ENCODE measurements around the gene GDPD4.

The GDPD4 gene

DNA sequence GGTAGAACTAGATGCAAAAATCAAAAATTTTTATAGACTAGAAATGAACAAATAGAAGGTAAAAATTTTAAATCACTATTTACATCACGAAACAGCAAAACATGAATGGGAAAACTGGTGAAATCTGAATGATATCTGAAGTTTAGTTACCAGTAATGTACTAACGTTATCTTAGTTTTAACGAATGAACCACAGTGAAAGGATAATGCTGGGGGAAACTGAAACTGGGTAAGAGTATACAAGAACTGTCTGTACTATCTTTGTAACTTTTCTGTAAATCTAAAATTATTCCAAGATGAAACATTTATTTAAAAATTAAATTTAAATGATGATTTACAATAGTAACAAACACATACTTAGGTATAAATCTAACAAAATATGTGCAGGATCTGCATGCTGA is 7.4 kb downstream of the GDPD4 start:
- no peak for DNase-seq (ENCODE audit: low read depth)

DNA sequence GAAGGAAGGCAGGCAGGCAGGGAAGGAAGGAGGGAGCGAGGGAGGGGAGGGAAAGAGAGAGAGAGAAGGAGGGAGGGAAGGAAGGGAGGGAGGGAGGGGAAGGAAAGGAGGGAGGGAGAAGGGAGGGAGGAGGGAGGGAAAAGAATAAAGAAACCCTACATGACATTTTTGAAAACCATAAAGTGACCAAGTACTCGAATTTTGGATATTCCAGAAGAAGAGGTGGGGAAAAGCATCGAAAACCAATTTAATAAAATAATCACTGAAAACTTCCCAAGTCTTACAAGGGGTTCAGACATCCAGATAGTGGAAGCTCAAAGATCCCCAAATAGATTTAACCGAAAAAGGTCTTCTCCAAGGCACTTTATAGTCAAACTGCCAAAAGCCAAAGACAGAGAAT is 11.7 kb downstream of the GDPD4 start:
- no peak for DNase-seq (ENCODE audit: low read depth)

DNA sequence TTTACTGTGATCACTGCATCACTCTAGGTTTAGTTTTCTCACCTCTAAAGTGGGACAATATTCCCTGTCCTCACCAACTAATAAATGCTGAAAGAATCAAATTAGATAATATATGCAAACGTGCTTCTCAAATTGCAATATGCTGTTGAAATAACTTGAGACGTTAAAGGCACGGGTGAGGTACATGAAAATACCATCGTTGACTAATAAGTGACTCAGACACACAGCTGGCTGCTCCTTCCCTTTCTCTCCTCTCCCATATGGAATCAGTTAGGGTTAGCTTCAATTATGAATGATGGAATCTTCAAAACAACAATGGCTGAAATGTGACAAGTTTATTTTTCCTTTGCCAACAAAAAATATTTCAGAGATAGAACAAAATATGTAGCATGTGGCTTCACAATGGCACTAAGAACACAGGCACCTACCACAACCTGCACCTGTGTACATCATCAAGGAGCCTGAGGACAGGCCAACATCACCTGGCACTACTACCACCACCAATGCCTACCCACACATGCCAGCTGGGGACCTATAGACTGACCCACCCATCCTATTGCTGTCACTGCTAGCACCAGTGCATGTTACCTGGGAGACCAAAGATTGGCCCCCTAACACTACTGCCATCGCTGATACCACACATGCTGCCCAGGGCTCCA is 13.7 kb downstream of the GDPD4 start:
- no peak for DNase-seq (ENCODE audit: low read depth)

DNA sequence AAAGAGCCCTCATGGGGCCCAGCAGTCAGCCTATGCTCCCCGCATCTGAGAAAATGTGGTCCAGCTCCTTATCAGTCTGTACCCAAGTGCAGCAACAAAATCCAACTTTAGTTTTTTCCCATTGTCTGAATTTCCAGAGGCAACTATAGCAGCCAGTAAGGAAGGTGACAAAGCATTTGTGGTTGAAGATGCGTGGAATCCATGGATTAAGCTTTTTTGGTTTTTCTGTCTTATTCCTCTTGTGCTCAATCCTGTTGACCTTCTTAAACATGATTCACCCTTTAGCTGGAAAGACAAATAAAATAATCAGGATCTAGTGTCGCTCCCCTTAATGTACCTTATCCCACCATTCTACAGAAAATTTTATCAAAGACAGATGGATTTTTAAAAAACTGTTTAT is 14.3 kb downstream of the GDPD4 start:
- DNase-seq (ENCODE audit: low read depth): no peak

DNA sequence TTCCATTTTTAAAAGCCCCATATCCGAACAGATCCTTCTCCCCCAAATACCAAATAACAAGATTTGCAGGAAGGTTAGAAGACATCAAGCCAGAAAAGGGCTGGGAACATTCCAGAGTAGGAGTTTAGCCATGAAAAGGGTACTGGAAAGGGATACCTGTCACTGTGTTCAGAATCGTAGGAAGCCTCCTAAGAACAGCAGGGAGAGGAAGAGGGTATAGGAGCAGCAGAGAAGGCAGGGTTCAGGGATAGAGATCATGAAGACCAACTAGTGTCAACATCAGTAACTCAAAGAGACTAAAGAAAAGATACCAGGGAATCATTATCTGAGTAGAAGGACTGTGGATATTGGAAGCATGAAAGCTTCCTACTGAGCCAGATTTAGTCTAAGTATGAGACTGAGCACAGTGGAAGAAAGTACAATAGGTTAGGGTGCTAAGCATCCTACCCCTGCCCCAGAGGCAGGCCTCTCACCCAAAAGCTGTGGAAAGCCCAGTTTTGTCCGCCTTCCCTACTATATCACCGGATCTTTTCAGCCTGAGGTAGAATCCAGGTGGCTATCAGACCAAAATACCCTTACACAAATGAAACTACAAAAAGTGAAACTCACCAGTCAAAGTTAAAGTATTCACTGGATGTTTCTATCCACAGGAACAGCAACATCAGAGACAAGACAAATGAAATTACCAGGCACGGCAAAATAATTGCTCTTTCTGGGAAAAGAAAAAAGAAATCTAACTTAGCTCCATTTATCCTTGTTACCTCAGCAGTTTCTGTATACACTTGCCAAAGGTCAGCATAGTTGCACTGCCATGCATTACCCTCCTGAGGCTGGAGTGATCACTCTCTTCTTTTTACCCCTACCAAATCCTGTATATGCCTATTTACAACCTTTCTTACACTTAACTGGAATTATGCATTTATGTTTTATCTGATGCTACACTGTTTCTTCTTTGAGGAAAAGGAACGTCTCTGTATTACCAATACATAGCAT is 16.7 kb downstream of the GDPD4 start:
- no peak for DNase-seq (ENCODE audit: low read depth)

DNA sequence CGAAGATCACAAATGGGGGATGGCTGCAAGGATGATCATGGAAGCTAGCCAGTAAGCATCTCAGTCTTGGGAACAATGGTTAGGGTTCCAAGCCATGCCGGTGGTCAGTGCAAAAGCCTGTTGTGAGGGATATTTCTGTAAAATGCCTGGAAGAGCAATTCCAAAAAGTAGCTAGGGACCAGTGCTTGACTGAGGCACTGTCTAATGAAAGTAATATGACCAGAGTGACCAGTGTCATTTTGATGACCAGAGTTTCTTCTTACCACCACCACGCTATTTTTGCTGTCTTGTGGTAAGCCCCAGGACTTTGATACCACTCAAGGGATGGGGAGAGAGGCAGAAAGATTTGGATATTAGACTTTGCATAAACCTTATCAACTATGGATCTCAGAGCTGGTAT is 18.4 kb downstream of the GDPD4 start:
- DNase-seq (ENCODE audit: low read depth): no peak

DNA sequence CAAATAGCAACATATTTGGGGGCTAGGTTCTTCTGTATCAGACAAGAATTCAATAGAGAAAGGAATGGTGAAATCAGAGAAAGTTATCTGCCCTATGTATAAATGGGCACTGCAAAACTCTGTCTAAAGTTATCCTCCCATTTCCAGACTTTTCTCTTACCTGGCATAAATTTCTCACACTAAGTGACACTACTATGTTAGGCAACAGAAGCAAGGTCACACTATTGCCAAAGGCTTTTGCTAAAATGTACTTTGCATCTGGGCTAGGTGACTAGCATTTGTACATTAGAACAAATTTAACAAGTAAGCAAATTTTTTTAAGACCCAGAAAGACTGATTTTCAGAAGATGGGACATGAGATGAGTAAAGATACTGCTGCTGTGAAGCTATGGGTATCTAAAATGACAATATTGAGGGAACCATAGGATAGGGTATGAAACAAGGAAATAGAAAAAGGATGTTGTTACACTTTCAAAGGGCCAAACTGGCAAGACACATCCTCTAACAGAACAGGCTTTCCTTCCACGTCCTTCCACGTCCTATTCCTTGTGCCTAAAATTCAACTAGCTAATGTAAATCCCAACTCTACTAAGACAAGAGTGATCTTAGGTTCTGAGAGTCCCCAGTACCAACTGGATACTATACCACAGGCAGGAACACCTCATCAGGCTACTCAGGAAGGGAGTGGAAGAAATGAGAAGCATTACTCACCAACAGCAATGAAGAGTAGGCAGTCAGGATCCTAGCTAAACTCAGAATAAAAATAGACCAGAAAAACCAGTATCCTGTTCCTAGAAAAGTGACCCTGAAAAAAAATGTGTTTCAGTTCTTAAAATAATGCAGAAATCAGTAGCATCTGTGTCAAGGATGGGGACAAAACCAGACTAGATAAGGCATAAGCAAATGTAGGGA is 22.6 kb downstream of the GDPD4 start:
- DNase-seq (ENCODE audit: low read depth): no peak

DNA sequence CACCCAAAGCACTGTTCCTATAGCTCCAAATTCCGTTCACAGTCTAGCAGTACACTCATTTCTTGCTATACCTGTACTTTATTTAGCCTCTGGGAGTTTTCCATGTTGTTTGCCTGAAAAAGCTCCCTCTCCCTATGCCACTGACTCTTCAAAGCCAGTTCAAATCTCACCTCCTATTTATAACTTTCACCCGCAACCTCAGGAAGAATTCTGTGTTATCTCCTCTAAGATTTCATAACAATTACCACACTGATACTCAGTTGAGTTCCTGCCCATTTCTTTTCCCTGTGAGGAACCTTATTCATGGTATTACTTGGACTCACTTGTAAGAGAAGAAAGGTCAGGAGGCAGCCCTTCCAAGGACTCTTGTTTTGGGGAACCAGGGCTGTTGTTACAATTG is 25.2 kb downstream of the GDPD4 start:
- DNase-seq (ENCODE audit: low read depth): no peak

DNA sequence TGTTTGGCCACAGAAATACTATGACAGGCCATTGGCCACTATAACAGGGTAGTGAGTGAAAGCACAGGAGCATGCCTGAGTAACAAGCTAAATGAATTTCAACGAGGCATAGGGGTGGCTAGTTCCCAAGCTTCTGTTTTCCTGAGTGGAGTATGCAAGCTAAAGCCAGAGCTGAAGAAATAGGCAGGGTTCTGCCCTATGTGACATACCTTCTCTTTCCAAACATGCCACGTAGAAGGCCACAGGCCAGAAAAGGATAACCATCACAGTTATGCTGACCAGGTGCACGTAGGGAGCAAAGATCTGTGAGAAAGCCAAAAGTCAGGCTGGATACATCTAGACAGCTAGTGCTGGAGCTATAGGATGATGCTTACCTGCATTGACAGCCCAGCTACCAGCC is 30.6 kb downstream of the GDPD4 start:
- no peak for DNase-seq (ENCODE audit: low read depth)

DNA sequence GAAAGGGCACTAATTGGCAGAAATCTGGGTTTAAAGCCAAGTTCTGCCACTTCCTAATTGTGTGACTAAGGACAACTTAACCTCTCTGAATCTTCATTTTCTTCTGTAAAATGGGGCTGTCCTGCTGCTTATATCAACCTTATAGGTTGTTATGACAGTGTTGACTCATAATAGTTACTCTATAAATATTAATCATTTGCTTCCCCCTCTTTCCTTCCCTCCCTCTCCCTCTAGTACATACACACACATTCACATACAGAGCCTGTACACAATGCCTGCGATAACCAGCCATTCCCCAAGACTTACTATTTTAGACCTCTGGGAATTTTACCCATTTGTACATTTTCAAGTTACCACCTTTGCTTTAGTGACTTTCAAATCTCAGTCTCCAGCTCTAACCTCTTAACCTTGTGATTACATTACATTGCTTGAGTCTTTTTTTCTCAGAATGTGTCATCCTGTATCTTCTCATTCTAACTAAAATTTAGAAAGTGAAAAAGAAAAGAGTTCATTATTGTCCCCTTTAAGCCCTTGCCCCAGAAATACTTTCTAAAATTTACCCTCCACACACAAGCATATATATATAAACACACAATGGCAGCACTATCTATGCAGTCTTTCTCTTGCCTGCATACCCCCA is 31.9 kb downstream of the GDPD4 start:
- no peak for DNase-seq (ENCODE audit: low read depth)

DNA sequence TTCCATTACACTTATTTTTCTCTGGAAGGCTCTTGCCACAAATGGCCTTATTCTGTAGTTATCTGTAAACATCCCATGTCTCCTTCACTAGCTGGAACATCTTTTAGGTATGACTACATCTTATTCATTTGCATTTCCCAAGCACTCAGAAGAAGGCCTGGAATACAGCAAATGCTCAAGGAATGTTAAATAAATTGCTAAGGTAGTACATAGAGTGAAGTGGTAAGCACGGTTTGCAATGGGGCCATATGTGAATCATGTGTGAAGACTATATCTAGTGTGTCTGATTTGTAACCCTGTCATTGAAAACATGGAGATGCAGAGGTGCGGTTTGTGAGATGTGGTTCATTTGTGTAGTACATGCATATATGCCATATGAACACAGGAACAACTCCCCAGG is 33.5 kb downstream of the GDPD4 start:
- no peak for DNase-seq (ENCODE audit: low read depth)

DNA sequence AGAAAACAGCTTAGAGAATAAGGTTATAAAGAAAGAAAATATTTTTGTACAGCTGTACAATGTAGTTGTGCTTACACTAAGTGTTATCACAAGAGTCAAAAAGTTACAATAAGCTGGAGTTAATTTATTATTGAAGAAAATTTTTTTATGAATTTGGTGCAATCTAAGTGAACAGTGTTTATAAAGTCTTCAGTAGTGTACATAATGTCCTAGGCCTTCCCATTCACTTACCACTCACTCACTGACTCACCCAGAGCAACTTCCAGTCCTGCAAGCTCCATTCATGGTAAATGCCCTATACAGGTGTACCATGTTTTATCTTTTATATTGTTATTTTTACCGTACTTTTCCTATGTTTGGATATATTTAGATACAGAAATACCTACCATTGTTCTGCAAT is 34.7 kb downstream of the GDPD4 start:
- DNase-seq (ENCODE audit: low read depth): no peak

DNA sequence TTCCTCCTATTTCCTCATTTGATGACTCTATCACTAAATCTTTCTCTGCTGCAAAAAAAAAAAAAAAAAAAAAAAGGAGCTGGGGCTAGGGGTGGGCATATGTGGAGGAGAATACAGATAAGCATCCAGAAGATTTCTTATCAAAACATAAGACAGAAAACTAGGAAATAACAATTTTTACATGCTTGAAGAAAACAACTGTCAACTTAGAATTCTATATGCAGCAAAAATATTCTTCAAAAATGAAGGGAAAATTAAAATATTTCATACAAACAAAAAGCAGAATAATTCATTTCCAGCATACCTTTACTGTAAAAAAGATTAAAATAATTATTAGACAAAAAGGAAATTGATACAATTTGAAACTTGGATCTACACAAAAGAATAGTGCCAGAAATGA is 38.7 kb downstream of the GDPD4 start:
- no peak for DNase-seq (ENCODE audit: low read depth)

DNA sequence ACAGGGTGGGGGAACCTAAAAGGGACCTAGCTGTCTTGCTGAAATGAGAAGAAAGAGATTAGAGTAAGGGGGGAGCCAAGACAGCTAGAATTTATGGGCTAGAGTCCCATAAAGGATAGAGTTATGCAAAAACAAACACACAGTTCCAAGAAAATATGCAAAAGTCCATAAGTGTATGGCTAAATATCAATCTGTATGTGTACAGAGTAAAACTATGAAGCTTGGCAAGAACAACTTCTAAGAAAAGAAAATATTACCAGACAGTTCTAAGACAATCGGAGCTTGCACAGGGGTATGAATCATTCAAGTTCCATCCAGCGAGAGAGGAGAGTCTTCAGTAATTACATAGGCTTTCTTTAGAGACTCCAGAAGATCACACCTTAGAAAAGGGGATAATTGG is 41.8 kb downstream of the GDPD4 start:
- no peak for DNase-seq (ENCODE audit: low read depth)

DNA sequence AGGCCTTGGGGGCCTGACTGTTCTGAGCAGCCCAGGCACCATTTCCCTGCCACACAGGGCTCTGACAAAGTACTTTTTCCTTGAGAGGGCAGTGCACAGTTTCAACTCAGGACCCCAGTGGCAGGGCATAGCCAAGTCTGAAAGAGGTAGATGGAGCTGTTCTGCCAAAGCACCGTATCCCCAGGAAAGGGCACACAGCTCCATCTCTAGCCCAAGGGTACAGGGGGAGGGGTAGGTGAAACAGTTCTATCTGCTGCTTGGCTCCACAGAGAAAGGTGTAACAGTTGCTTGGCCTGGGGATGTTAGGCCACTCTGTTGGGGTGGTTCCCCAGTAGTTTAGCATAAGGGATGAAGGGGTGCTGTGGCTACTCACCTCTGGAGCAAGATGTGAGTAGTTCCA is 47.8 kb downstream of the GDPD4 start:
- DNase-seq (ENCODE audit: low read depth): no peak

DNA sequence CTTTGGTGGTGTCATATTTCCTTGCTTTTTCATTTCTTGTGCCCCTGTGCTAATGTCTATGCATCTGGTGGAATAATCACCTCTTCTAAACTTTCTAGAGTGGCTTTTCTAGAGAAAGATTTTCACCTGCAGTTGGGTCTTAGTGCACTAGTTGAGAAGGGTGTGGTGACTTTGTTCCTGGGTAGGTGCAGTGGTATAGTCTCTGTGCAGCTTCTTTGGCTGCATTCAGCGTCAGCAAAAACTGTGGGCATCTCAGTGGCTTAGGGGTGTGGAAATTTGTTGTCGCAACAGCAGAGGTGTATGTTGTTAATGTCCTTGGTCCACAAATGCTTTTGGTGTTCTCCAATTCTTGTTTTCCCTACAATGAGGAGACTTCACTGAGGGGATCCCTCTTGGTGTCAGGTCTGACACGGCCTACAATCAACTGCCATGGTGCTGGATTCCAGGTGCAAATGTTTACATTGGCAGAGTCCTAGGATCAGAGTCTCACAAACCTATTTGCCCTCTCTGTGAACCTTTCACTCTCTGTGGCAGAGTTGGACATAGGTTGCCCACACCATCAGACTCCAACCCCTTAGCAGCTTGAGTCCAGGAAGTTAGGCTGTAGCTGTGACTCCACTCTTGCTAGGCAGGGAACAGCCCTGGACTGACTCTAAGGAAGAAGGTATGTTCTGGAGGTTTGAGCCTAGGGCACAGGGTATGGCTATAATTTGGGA is 48.8 kb downstream of the GDPD4 start:
- DNase-seq (ENCODE audit: low read depth): no peak

DNA sequence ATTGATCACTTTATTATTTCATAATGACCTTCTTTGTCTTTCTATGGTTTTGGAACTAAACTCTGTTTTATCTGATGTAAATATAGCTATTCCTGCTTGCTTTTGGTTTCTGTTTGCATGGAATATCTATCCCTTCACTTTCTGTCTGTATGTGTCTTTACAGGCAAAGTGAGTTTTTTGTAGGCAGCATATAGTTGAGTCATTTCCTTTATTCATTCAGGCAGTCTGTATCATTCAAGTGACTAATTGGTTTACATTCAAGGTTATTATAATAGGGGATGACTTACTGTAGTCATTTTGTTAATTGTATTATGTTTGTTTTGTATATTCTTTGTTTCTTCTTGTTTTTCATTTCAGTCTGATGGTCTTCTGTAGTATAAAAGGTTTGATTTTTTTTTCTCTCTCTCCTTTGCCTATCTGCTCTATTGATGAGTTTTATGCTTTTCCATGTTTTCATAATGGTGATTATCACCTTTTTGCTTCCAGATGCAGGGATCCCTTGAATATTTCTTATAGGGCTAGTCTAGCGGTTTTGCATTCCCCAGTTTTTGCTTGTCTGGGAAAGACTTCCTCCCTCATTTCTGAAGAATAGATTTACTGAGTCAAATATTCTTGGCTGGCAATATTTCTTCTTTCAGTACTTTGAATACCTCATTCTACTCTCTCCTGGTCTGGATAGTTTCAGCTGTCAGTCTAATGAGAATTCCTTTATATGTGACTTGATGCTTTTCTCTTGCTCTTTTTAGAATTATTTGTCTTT is 50.4 kb downstream of the GDPD4 start:
- no peak for DNase-seq (ENCODE audit: low read depth)

DNA sequence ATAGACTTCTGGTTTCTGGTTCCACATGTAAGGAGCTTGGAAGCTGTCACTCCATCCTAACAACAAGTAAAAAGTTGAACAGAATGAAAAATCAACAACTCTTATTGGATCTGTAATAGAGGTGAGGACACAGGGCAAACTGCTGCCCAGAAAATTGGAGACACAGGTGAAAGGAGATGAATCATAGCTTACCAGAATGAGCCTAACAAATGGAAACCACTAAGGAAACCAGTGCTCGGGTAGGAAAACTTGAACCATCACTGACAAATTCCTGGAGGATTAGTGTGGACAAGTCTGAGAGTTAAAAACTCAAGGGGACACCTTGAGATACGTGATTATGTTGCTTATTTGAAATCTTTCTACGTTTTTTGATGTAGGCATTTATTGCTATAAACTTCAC is 52.1 kb downstream of the GDPD4 start:
- no peak for DNase-seq (ENCODE audit: low read depth)

DNA sequence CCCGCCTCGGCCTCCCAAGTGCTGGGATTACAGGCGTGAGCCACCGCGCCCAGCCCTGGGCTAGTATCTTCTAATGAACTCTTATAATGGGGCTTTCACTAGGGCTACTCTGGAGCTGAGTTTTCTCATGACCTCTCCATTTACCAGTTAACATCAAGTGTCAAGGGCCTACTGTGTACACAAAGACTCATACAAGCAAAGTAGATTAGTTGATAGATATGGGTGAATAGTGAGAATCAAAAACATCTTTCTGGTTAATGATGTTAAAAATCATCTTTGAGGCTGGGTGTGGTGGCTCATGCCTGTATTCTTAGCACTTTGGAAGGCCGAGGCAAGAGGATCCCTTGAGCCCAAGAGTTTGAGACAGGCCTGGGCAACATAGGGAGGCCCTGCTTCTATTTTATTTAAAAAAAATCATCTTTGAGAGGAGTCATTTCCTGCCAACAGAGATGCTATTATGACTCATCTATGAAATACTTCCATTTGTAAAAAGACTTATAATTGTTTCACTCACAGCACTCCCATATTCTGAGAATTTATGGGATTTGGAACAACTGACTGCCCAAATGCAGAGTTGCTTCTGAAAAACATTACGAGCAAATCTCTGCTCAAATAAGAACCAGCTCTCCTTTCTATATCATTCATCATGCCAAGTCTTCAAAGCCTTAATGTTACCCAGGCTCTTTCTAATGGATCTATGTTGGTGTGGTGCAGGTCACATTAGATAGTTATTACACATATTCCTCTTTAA is 57.0 kb downstream of the GDPD4 start:
- DNase-seq (ENCODE audit: low read depth): no peak

DNA sequence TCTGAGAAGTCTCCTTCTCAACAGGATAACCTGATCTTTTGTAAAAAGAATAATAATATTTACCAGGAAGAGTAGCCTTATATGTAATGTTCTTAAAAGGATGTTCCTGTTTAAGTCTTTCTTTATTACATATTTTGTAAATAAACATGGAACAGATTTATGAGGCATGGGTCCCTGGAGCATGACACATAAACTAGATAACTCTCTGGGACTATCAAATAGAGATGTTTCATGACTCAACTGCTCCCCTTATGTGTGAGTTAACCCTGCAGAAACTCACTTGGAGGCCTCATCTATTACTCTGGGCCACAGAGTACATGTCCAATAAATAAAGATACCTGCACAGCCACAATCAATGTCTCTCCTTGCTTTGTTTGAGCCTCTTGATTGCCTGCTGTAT is 64.6 kb downstream of the GDPD4 start:
- DNase-seq (ENCODE audit: low read depth): no peak
